Peyer's patch (tissue), 4 donors: Measurements from ENCODE around the gene TTLL10.

Source experiments
- CTCF ChIP-seq, 6 experiments: fragments of 450-650 bp in 4 of 6; fragments of 200-600 bp in 2 of 6; sonication (generic) in 1 of 6; IDR thresholded peaks; one replicate each; pipeline ENCODE4 v1.5.1; 2017 to 2019; ENCODE audit warnings: antibody characterized with exemption in 6 of 6, mild to moderate bottlenecking in 3 of 6, moderate library complexity in 1 of 6
- POLR2A ChIP-seq, 2 donors: fragments of 450-650 bp; IDR thresholded peaks; one replicate each; pipeline ENCODE4 v1.5.1; 2017; ENCODE audit warnings: antibody characterized with exemption in 2 of 2, mild to moderate bottlenecking in 2 of 2, moderate library complexity in 2 of 2

- no peak for TF ChIP-seq CTCF (IDR thresholded peaks at IDR 0.05)
- no peak for TF ChIP-seq POLR2A (IDR thresholded peaks at IDR 0.05)
Observed at GRCh38 chr1:1236945-1237873, 63.5 kb downstream of the TTLL10 start.
